Measurements from ENCODE around the gene IRF9. TPM values are rescaled to one million over a fixed set of nuclear protein-coding genes. Genes with fewer than 3 reads are reported as not detected.

The IRF9 gene
- total RNA-seq, 3 donors from 2014 or later, result 44.6 to 76.0 (median 54.7) TPM

- Histone ChIP-seq H3K9me3 (no peaks in the 10 kb centered on the region), H3K4me3 (no peak overlapping the region), H3K4me1 (peaks cover 0 to under 1% of the 10 kb centered on the region in 2 donors), H3K27ac (peak overlapping the region in 1 of 2 donors; percentile 7), H3K27me3 (no peaks in the 10 kb centered on the region), H3K36me3 (peaks cover 5% of the 10 kb centered on the region)
- intact Hi-C loops (cut with DNase I; ENCODE audit: low total_unique reads), result no loop called here
- TF ChIP-seq CTCF (IDR thresholded peaks at IDR 0.05) (no peak), POLR2AphosphoS5 (IDR thresholded peaks at IDR 0.05) (no peak), POLR2A (IDR thresholded peaks at IDR 0.05) (no peak)
- no peak for DNase-seq (ENCODE audit: low spot score in 2 of 2)
Measured at GRCh38 chr14:24182110-24182882, 21.2 kb downstream of the IRF9 start.

GRCh38 chr14:24183014-24183481, 22.0 kb downstream of the IRF9 start:
- H3K36me3 ChIP-seq, result peaks cover 5% of the 10 kb centered on the region
- no peak overlapping the region for H3K27ac ChIP-seq
- H3K9me3 ChIP-seq, result no peaks in the 10 kb centered on the region
- no peak for TF ChIP-seq CTCF (IDR thresholded peaks at IDR 0.05)
- TF ChIP-seq POLR2A (IDR thresholded peaks at IDR 0.05), result no peak
- no peak for TF ChIP-seq POLR2AphosphoS5 (IDR thresholded peaks at IDR 0.05)
- intact Hi-C loops (cut with DNase I; ENCODE audit: low total_unique reads), result no loop called here
- no peaks in the 10 kb centered on the region for H3K27me3 ChIP-seq
- H3K4me1 ChIP-seq, result peaks cover 0 to 8% of the 10 kb centered on the region in 2 donors
- no peak for DNase-seq (ENCODE audit: low spot score in 2 of 2)
- H3K4me3 ChIP-seq, result no peak overlapping the region

GRCh38 chr14:24184104-24184970, 23.3 kb downstream of the IRF9 start:
- TF ChIP-seq POLR2AphosphoS5 (IDR thresholded peaks at IDR 0.05) (no peak), POLR2A (IDR thresholded peaks at IDR 0.05) (no peak), CTCF (IDR thresholded peaks at IDR 0.05) (no peak)
- Histone ChIP-seq H3K36me3 (peaks cover 5% of the 10 kb centered on the region), H3K4me3 (no peak overlapping the region), H3K4me1 (peaks cover 0 to 8% of the 10 kb centered on the region in 2 donors), H3K9me3 (no peaks in the 10 kb centered on the region), H3K27me3 (no peaks in the 10 kb centered on the region), H3K27ac (no peak overlapping the region)
- DNase-seq (ENCODE audit: low spot score in 2 of 2), result no peak
- intact Hi-C loops (cut with DNase I; ENCODE audit: low total_unique reads), result no loop called here

- Histone ChIP-seq H3K27me3 (no peaks in the 10 kb centered on the region), H3K27ac (no peak overlapping the region), H3K36me3 (peaks cover 5% of the 10 kb centered on the region), H3K4me1 (peaks cover 0 to 8% of the 10 kb centered on the region in 2 donors), H3K4me3 (no peak overlapping the region), H3K9me3 (no peaks in the 10 kb centered on the region)
- TF ChIP-seq CTCF (IDR thresholded peaks at IDR 0.05) (no peak), POLR2A (IDR thresholded peaks at IDR 0.05) (no peak), POLR2AphosphoS5 (IDR thresholded peaks at IDR 0.05) (no peak)
- intact Hi-C loops (cut with DNase I; ENCODE audit: low total_unique reads), result no loop called here
- no peak for DNase-seq (ENCODE audit: low spot score in 2 of 2)
Measured at GRCh38 chr14:24185026-24185425, 24.0 kb downstream of the IRF9 start.

GRCh38 chr14:24185741-24186140, 24.7 kb downstream of the IRF9 start:
- DNase-seq (ENCODE audit: low spot score in 2 of 2), result no peak
- intact Hi-C loops (cut with DNase I; ENCODE audit: low total_unique reads), result no loop called here
- Histone ChIP-seq H3K4me1 (peaks cover 0 to 8% of the 10 kb centered on the region in 2 donors), H3K4me3 (no peak overlapping the region), H3K27me3 (no peaks in the 10 kb centered on the region), H3K27ac (no peak overlapping the region), H3K9me3 (no peaks in the 10 kb centered on the region), H3K36me3 (peaks cover 5% of the 10 kb centered on the region)
- TF ChIP-seq CTCF (IDR thresholded peaks at IDR 0.05), result no peak
- no peak for TF ChIP-seq POLR2A (IDR thresholded peaks at IDR 0.05)
- no peak for TF ChIP-seq POLR2AphosphoS5 (IDR thresholded peaks at IDR 0.05)

All from breast epithelium (tissue), 4 donors.